ELF-1 (cell line): ENCODE results near the gene WDR72.

Experiments
- DNase-seq: peaks from one replicate; pipeline ENCODE4 v3.0.0-alpha.2; 2016; ENCODE audit warnings: low read depth, low spot score

The WDR72 gene

DNA sequence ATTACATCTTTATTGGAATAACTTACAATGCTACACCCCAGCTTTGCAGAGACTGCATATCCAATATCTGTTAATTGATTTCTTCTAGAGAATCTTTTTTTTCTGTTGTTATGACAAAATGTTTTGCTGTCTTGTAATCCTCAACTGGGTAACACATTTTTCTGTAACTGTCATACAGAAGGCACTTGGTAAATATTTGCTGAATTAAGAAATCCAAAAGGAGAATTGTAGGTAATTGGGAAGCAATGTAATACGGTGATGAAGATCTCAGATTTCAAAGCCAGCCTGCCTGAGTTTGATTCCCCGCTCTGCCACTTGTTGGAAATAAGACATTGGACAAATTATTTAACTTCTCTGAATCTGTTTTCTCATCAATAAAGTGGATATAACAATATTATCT is 169.1 kb downstream of the WDR72 start:
- DNase-seq = no peak

DNA sequence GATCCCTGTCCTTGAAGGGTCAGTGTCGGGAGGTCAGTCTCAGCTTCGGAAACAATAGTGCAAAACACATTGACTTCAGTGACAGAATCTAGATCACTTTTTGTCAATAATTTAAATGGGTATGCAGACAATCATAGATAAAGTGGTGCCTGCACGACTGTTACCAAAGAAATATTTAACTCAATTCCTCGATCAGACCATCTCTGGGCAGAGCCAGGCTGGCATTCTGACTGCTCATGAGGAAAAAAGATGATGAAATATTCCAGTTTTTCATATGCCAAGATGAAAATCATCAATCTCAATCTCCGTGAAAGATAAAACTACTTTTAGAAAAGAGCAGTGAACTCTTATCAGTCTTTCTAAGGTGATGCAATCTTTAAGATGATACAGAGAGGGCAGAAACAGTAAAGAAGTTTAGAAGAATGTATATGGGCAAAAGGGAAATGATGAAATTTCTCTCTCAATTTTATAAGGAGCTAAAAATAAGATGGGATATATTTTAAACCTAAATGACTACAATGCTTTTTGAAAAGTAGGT is 169.9 kb downstream of the WDR72 start:
- no peak for DNase-seq

- DNase-seq = no peak
These were observed 170.7 kb downstream of the WDR72 start for GRCh38 chr15:53588773-53589172.

- DNase-seq = peak; percentile 87
These were observed 172.7 kb downstream of the WDR72 start for GRCh38 chr15:53586799-53587198.

- no peak for DNase-seq
These were observed 177.9 kb downstream of the WDR72 start for GRCh38 chr15:53581513-53581912.

DNA sequence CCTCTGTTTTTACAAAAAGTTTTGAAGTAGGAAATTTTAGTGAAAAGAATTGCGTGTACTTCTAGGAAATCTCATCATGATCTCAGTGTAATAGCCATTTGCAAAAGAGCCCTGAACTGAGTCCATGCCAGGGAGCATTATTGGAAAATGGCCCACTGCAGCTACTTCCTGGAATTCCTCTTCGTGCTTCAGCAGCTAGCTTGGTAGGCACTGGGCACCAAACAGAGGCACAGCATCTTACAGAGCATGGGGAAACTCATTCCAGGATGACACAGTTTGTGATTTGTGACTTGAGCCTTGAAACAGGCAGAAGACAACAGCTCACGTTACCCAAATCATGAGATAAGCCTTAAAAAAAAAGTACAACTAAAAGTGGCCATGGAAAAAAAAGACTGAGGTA is 179.1 kb downstream of the WDR72 start:
- no peak for DNase-seq

GRCh38 chr15:53576841-53577240 is 182.6 kb downstream of the WDR72 start:
- no peak for DNase-seq

GRCh38 chr15:53573091-53573490 is 186.4 kb downstream of the WDR72 start:
- DNase-seq = no peak

GRCh38 chr15:53569751-53570480 is 189.5 kb downstream of the WDR72 start:
- no peak for DNase-seq

DNA sequence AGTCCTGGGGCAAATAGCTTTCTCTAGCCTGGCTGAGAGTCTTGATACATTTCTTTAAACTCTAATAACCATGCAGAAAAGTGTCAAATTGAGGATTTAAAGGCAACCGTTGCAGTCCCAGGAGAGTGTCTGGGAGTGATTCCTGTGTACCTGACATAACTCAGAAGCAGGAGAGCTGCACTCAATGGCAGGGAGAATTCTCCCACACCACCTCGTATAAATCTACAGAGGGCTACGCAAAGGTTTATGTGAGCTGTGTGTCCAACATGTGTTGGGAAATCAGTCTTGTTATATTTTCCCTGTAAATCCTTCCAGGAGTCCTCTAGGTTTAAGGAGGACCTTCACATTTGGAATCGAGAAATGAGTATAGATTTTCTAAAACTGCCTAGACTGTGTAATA is 192.6 kb downstream of the WDR72 start:
- no peak for DNase-seq

DNA sequence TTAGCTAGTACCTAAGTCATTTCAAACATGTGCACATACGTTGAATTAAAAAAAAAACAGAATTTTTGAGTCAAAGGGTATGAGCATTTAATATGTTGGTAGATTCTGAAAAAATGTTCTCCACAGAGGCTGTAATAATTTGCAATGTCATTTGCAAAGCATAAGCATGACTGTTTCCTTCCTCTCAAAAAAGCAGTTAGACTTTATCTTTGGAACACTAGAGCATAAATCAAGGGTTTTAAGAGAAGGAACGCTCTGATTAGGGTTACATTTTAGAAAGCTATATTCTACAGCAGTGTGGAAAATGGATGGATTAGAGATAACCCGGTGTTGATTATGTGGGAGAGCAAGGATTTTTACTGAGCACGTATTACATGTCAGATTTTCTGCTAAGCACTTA is 193.7 kb downstream of the WDR72 start:
- DNase-seq = no peak

- no peak for DNase-seq
These were observed 194.8 kb downstream of the WDR72 start for GRCh38 chr15:53564647-53565046.

GRCh38 chr15:53563627-53564026 is 195.8 kb downstream of the WDR72 start:
- no peak for DNase-seq

GRCh38 chr15:53559364-53560277 is 199.8 kb downstream of the WDR72 start:
- no peak for DNase-seq

- DNase-seq = no peak
These were observed 201.1 kb downstream of the WDR72 start for GRCh38 chr15:53558384-53558783.

DNA sequence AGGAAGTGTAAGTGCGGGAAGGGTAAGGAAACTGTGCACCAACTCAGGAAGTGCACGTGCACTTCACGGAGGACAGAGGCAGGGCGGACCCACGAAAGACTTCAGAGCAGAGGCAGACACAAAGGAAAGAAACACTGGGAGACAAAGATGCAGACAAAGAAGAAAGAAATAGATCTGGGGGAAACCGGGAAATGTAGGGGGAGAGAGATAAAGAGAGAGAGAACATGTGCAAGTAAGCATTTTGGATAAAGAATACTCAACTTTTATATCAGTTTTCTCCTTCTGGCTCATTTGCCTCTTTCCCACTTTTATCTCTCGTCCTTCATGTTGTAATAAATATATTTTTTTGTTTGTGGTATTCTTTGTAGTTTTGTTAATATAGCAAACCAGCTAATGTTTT is 204.2 kb downstream of the WDR72 start:
- no peak for DNase-seq

GRCh38 chr15:53549697-53550305 is 209.7 kb downstream of the WDR72 start:
- peak; percentile 10 for DNase-seq

GRCh38 chr15:53548236-53548635 is 211.2 kb downstream of the WDR72 start:
- DNase-seq = no peak

DNA sequence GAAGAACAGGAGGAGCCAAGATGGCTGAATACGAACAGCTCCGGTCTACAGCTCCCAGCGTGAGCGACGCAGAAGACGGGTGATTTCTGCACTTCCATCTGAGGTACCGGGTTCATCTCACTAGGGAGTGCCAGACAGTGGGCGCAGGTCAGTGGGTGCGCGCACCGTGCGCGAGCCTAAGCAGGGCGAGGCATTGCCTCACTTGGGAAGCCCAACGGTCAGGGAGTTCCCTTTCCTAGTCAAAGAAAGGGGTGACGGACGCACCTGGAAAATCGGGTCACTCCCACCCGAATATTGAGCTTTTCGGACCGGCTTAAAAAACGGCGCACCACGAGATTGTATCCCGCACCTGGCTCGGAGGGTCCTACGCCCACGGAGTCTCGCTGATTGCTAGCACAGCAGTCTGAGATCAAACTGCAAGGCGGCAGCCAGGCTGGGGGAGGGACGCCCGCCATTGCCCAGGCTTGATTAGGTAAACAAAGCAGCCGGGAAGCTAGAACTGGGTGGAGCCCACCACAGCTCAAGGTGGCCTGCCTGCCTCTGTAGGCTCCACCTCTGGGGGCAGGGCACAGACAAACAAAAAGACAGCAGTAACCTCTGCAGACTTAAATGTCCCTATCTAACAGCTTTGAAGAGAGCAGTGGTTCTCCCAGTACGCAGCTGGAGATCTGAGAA is 218.7 kb downstream of the WDR72 start:
- peak; percentile 45 for DNase-seq

- no peak for DNase-seq
These were observed 219.6 kb downstream of the WDR72 start for GRCh38 chr15:53539878-53540277.

DNA sequence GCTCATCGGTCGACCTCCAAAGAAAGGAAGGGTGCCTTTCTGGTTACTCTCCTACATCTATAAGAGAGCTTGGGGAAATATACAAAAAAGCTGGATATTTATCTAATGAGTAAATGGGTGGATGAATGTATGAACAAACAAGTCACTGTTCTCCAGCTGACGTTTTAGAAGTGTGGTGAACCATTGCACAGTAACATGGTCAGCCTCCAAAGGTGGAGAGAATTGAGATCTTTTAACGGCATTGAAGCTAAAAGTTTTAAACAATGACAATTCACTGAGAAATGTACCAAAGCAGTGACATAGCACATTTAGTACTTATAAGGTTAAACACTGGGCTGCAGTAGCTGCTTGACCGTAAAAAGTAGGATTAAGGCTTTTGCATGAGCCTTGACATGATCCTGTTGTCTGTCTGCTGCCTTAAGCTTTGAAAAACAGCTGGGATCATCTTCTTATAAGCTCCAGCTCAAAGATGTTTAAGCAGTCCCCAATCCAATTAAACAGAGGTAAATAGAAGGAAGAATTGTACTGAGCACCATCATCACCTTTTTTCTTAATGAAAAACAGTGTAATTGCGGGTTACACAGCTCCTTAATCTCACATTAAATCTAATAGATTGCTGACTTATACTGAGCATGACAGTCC is 222.9 kb downstream of the WDR72 start:
- DNase-seq = no peak
